ENCODE results near the gene IGFBP3. TPM values are rescaled to one million over a fixed set of nuclear protein-coding genes. Genes with fewer than 3 reads are reported as not detected.

IGFBP3 gene
- total and polyA plus RNA-seq, 5 experiments from 2014 or later, result 2.1 to 13.7 (median 10.4) TPM

- peaks cover 0 to 4% (median 0%) of the 10 kb centered on the region in 3 donors for H3K36me3 Mint-ChIP-seq
- no peak overlapping the region for H3K27ac Mint-ChIP-seq
- H3K4me1 Mint-ChIP-seq, result no peaks in the 10 kb centered on the region
- peaks cover 0 to 21% (median 12%) of the 10 kb centered on the region in 9 donors for H3K9me3 Mint-ChIP-seq
- POLR2A ChIA-PET, result no interaction called here
- peaks cover 0 to 38% (median 22%) of the 10 kb centered on the region in 5 donors for H3K27me3 Mint-ChIP-seq
- ATAC-seq (no peak), DNase-seq (no peak)
- H3K4me3 Mint-ChIP-seq, result no peak overlapping the region
Measured at GRCh38 chr7:45902820-45903219, 18.3 kb downstream of the IGFBP3 start.

- ATAC-seq, result no peak
- H3K27ac Mint-ChIP-seq, result no peak overlapping the region
Measured at GRCh38 chr7:45901566-45901965, 19.5 kb downstream of the IGFBP3 start.

DNA sequence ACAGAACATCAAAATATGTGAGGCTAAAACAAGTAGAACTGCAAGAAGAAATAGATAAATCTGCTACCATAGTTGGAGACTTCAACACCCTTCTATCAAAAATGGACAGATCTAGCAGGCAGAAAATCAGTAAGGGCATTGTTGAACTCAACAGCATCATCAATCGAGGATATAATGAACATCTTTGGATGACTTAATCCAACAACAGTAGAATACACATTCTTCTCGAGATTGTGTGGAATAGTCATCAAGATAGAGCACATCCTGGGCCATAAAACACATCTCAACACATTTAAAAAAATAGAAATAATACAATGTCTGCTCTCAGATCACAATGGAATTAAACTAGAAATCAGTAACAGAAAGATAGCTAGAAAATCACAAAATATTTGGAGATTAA lies 22.9 kb downstream of the IGFBP3 start:
- H3K9me3 Mint-ChIP-seq, result peaks cover 0 to 17% (median 7%) of the 10 kb centered on the region in 9 donors
- ATAC-seq, result no peak
- H3K4me3 Mint-ChIP-seq, result no peak overlapping the region
- H3K4me1 Mint-ChIP-seq, result no peaks in the 10 kb centered on the region
- H3K36me3 Mint-ChIP-seq, result no peaks in the 10 kb centered on the region
- peaks cover 23 to 78% (median 45%) of the 10 kb centered on the region in 5 donors for H3K27me3 Mint-ChIP-seq
- no peak overlapping the region for H3K27ac Mint-ChIP-seq
- POLR2A ChIA-PET, result no interaction called here
- no peak for DNase-seq

More at GRCh38 chr7:45901566-45901965, 19.5 kb downstream of the IGFBP3 start:
- H3K4me3 Mint-ChIP-seq, result no peak overlapping the region
- no peaks in the 10 kb centered on the region for H3K4me1 Mint-ChIP-seq
- POLR2A ChIA-PET, result no interaction called here
- H3K9me3 Mint-ChIP-seq, result peaks cover 0 to 21% (median 12%) of the 10 kb centered on the region in 9 donors
- DNase-seq, result no peak
- H3K36me3 Mint-ChIP-seq, result peaks cover 0 to 4% (median 0%) of the 10 kb centered on the region in 3 donors
- peaks cover 4 to 44% (median 22%) of the 10 kb centered on the region in 5 donors for H3K27me3 Mint-ChIP-seq

- no peaks in the 10 kb centered on the region for H3K4me1 Mint-ChIP-seq
- peaks cover 28 to 79% (median 50%) of the 10 kb centered on the region in 5 donors for H3K27me3 Mint-ChIP-seq
- ATAC-seq (no peak), DNase-seq (no peak)
- POLR2A ChIA-PET, result no interaction called here
- peaks cover 0 to 11% (median 0%) of the 10 kb centered on the region in 9 donors for H3K9me3 Mint-ChIP-seq
- no peak overlapping the region for H3K4me3 Mint-ChIP-seq
- no peaks in the 10 kb centered on the region for H3K36me3 Mint-ChIP-seq
- no peak overlapping the region for H3K27ac Mint-ChIP-seq
Measured at GRCh38 chr7:45897042-45897690, 23.9 kb downstream of the IGFBP3 start.

GRCh38 chr7:45894665-45895062 lies 26.4 kb downstream of the IGFBP3 start:
- H3K4me1 Mint-ChIP-seq, result no peaks in the 10 kb centered on the region
- ATAC-seq, result no peak
- POLR2A ChIA-PET, result no interaction called here
- no peak overlapping the region for H3K27ac Mint-ChIP-seq
- H3K27me3 Mint-ChIP-seq, result peaks cover 34 to 76% (median 42%) of the 10 kb centered on the region in 5 donors
- no peak for DNase-seq
- H3K4me3 Mint-ChIP-seq, result no peak overlapping the region
- H3K9me3 Mint-ChIP-seq, result no peaks in the 10 kb centered on the region
- no peaks in the 10 kb centered on the region for H3K36me3 Mint-ChIP-seq

GRCh38 chr7:45893996-45894664 lies 26.9 kb downstream of the IGFBP3 start:
- Mint-ChIP-seq H3K4me1 (no peaks in the 10 kb centered on the region), H3K36me3 (no peaks in the 10 kb centered on the region), H3K27me3 (peaks cover 37 to 82% (median 48%) of the 10 kb centered on the region in 5 donors), H3K4me3 (no peak overlapping the region), H3K27ac (peak overlapping the region in 1 of 10 donors; percentile 36), H3K9me3 (no peaks in the 10 kb centered on the region)
- DNase-seq, result no peak
- POLR2A ChIA-PET, result no interaction called here
- no peak for ATAC-seq

DNA sequence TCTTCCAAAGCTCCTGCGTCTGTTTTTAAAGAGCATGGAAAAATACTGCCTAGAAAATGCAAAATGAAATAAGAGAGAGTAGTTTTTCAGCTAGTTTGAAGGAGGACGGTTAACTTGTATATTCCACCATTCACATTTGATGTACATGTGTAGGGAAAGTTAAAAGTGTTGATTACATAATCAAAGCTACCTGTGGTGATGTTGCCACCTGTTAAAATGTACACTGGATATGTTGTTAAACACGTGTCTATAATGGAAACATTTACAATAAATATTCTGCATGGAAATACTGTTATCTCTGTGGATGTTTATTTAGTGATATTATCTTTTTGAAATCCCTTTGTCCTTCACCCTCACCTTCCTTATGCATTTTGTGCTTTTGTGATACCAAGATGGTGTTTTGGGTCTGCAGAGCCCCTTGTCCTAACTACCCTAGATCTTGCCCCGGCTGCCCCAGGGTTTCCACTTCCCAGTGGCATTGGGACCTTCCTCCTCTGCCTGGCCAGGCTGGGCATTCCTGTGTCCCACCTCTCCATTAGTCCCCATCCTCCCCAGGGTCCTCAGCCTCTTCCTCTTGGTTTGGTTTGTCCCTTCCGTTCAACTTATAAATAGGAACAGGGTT lies 27.6 kb downstream of the IGFBP3 start:
- H3K27ac Mint-ChIP-seq, result no peak overlapping the region
- H3K36me3 Mint-ChIP-seq, result no peaks in the 10 kb centered on the region
- peaks cover 37 to 83% (median 50%) of the 10 kb centered on the region in 5 donors for H3K27me3 Mint-ChIP-seq
- no peak overlapping the region for H3K4me3 Mint-ChIP-seq
- no peaks in the 10 kb centered on the region for H3K4me1 Mint-ChIP-seq
- no peak for ATAC-seq
- no peaks in the 10 kb centered on the region for H3K9me3 Mint-ChIP-seq
- POLR2A ChIA-PET, result no interaction called here
- DNase-seq, result no peak

DNA sequence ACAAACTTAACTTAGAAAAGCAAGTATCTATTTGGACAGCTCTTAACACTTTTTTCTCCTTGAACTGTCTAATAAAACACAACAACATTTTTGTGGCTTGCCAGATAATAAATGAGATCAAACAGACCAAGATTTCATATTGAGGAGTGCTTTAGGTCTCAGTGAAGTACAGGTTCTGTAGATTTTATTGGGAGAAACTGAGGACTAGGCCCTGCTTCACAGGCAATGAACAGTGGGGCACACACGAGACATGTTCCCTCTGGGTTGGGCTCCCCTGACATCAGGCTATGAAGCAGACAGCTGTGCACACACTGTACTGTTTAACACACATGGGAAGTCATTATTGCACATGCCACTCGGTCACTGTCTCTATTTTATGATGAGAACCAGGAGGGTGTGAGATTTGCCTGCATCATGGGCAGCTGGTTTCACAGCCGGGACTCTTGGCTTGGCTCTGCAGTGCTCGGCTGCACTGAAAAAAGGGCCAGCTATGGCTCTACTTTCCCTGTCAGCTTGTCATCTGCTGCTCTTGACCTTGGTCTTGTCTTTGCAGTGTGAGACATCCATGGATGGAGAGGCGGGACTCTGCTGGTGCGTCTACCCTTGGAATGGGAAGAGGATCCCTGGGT lies 28.6 kb downstream of the IGFBP3 start:
- ATAC-seq (no peak), DNase-seq (no peak)
- H3K27me3 Mint-ChIP-seq, result peaks cover 31 to 81% (median 50%) of the 10 kb centered on the region in 5 donors
- H3K27ac Mint-ChIP-seq, result peak overlapping the region in 1 of 10 donors; percentile 2
- no peaks in the 10 kb centered on the region for H3K9me3 Mint-ChIP-seq
- no peaks in the 10 kb centered on the region for H3K36me3 Mint-ChIP-seq
- H3K4me1 Mint-ChIP-seq, result peaks cover 0 to 4% (median 0%) of the 10 kb centered on the region in 4 donors
- POLR2A ChIA-PET, result no interaction called here
- H3K4me3 Mint-ChIP-seq, result no peak overlapping the region

DNA sequence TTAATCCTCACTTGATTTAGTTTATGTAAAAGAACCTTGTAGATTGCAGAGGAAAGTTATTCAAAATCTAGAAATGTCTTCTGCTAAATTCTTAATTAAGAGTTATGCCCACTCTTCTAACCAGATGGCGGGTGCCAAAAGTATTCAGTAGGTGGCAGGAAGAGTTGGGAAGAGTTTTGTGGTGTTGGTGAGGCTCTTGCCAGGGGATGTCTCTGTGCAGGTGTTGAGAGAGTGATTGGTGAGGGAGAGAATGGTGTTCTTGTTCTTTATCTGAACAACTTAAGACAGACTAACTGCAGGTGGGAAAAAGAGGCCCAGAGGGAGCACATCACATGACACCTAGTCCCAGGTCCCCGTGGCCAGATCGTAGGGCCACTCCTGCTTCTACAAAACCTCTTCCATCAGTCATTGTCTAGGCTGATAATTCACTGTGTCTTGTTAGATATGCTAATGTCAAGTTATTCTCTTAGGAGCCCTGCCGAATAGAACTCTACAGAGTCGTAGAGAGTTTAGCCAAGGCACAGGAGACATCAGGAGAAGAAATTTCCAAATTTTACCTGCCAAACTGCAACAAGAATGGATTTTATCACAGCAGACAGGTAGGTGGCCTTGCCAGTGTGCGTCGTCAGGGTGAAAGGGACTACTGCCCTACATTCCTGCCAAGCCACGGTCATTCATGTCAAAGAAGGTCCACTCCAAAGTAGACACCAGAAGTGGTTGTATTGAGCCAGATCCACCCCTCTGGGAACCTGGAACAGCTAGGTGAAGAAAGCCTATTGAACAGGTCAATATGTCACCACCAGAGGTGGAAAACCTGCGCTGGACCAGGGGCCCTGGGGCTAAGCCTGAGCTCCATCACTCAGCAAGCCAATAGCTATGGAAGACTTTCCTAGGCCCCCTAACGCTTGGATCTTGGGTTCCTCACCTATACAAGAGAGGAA lies 29.3 kb downstream of the IGFBP3 start:
- DNase-seq (no peak), ATAC-seq (no peak)
- Mint-ChIP-seq H3K27me3 (peaks cover 32 to 88% (median 54%) of the 10 kb centered on the region in 5 donors), H3K36me3 (no peaks in the 10 kb centered on the region), H3K4me1 (peaks cover 0 to 4% (median 0%) of the 10 kb centered on the region in 4 donors), H3K4me3 (no peak overlapping the region), H3K27ac (no peak overlapping the region), H3K9me3 (no peaks in the 10 kb centered on the region)
- POLR2A ChIA-PET, result no interaction called here

- no peak for ATAC-seq
- Mint-ChIP-seq H3K9me3 (no peaks in the 10 kb centered on the region), H3K4me3 (no peak overlapping the region), H3K4me1 (peaks cover 0 to 4% (median 0%) of the 10 kb centered on the region in 4 donors), H3K36me3 (no peaks in the 10 kb centered on the region), H3K27me3 (peaks cover 30 to 83% (median 56%) of the 10 kb centered on the region in 5 donors), H3K27ac (no peak overlapping the region)
- DNase-seq, result peak in 3 of 10 donors; percentile 8 to 22 (median 10)
- POLR2A ChIA-PET, result no interaction called here
Measured at GRCh38 chr7:45890902-45891461, 30.1 kb downstream of the IGFBP3 start.

- H3K4me1 Mint-ChIP-seq, result peaks cover 0 to 4% (median 0%) of the 10 kb centered on the region in 4 donors
- ATAC-seq (no peak), DNase-seq (no peak)
- no peak overlapping the region for H3K4me3 Mint-ChIP-seq
- no peak overlapping the region for H3K27ac Mint-ChIP-seq
- peaks cover 26 to 83% (median 55%) of the 10 kb centered on the region in 5 donors for H3K27me3 Mint-ChIP-seq
- no peaks in the 10 kb centered on the region for H3K9me3 Mint-ChIP-seq
- POLR2A ChIA-PET, result no interaction called here
- H3K36me3 Mint-ChIP-seq, result no peaks in the 10 kb centered on the region
Measured at GRCh38 chr7:45890125-45890901, 30.8 kb downstream of the IGFBP3 start.
